ENCODE data around the gene ATG7. TPM values are rescaled to one million over a fixed set of nuclear protein-coding genes. Genes with fewer than 3 reads are reported as not detected.

The ATG7 gene
- total and polyA plus RNA-seq, 11 donors, result 4.4 to 45.1 (median 14.4) TPM

GRCh38 chr3:11356269-11356668 is 84.1 kb downstream of the ATG7 start:
- H3K36me3 ChIP-seq, result peaks cover 2 to 59% (median 40%) of the 10 kb centered on the region in 9 donors
- intact Hi-C loops (cut with DNase I), result no loop called here
- TF ChIP-seq CTCF (IDR thresholded peaks at IDR 0.05), result no peak
- TF ChIP-seq POLR2A (IDR thresholded peaks at IDR 0.05), result no peak

DNA sequence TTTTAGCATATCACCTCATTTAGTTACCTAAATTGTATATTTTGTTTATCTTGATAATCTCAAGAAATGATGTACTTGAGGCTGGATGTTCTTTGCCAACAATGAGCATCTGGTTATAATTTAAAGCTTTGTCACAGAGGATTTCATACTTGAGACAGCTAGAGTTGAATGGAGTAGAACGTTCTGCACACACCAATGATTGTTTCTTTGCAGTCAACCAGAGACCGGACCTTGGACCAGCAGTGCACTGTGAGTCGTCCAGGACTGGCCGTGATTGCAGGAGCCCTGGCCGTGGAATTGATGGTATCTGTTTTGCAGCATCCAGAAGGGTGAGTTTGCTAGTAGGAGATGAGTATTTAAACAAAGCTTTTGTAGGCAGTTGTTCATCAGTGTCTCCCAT is 90.4 kb downstream of the ATG7 start:
- WGBS, 4 donors, result 80 to 91% (median 88%) methylated on average over 5 of the region's 5 CpGs
- intact Hi-C loops (cut with DNase I), result no loop called here
- no peak overlapping the region for H3K4me3 ChIP-seq
- H3K27me3 ChIP-seq, result no peaks in the 10 kb centered on the region
- H3K36me3 ChIP-seq, result peaks cover 0 to 88% (median 73%) of the 10 kb centered on the region in 9 donors
- no peaks in the 10 kb centered on the region for H3K9me3 ChIP-seq
- ATAC-seq, result no peak
- no peak for DNase-seq
- H3K27ac ChIP-seq, result no peak overlapping the region
- TF ChIP-seq CTCF (IDR thresholded peaks at IDR 0.05) (no peak), POLR2A (IDR thresholded peaks at IDR 0.05) (no peak)
- H3K4me1 ChIP-seq, result peaks cover 0 to 14% (median 10%) of the 10 kb centered on the region in 12 donors

More at GRCh38 chr3:11356269-11356668, 84.1 kb downstream of the ATG7 start:
- ATAC-seq (no peak), DNase-seq (no peak)
- H3K9me3 ChIP-seq, result no peaks in the 10 kb centered on the region
- H3K27ac ChIP-seq, result no peak overlapping the region
- H3K27me3 ChIP-seq, result no peaks in the 10 kb centered on the region
- H3K4me1 ChIP-seq, result no peaks in the 10 kb centered on the region
- WGBS, 4 donors, result 74 to 95% (median 83%) methylated on average over 1 of the region's 1 CpG
- no peak overlapping the region for H3K4me3 ChIP-seq

GRCh38 chr3:11363715-11364114 is 91.5 kb downstream of the ATG7 start:
- intact Hi-C loops (cut with DNase I), result no loop called here
- 85 to 88% (median 88%) methylated on average over 2 of the region's 2 CpGs for WGBS, 4 donors
- DNase-seq, result no peak
- TF ChIP-seq CTCF (IDR thresholded peaks at IDR 0.05), result no peak
- TF ChIP-seq POLR2A (IDR thresholded peaks at IDR 0.05), result no peak
- Histone ChIP-seq H3K36me3 (peaks cover 0 to 81% (median 67%) of the 10 kb centered on the region in 9 donors), H3K4me3 (no peak overlapping the region), H3K9me3 (no peaks in the 10 kb centered on the region), H3K27ac (no peak overlapping the region), H3K4me1 (peaks cover 0 to 25% (median 19%) of the 10 kb centered on the region in 12 donors), H3K27me3 (no peaks in the 10 kb centered on the region)
- ATAC-seq, result no peak

- no peak overlapping the region for H3K4me3 ChIP-seq
- no peaks in the 10 kb centered on the region for H3K27me3 ChIP-seq
- DNase-seq (no peak), ATAC-seq (no peak)
- TF ChIP-seq POLR2A (IDR thresholded peaks at IDR 0.05), result no peak
- no peak for TF ChIP-seq CTCF (IDR thresholded peaks at IDR 0.05)
- intact Hi-C loops (cut with DNase I), result no loop called here
- no peaks in the 10 kb centered on the region for H3K9me3 ChIP-seq
- H3K27ac ChIP-seq, result no peak overlapping the region
- H3K36me3 ChIP-seq, result peaks cover 0 to 81% (median 63%) of the 10 kb centered on the region in 9 donors
- 92 to 100% (median 97%) methylated on average over 2 of the region's 2 CpGs for WGBS, 4 donors
- peaks cover 0 to 30% (median 19%) of the 10 kb centered on the region in 12 donors for H3K4me1 ChIP-seq
Measured at GRCh38 chr3:11364181-11364580, 92.0 kb downstream of the ATG7 start.

Data from heart left ventricle (tissue), 16 donors.